Measurements from ENCODE around the gene HPRT1.

HPRT1 gene

DNA sequence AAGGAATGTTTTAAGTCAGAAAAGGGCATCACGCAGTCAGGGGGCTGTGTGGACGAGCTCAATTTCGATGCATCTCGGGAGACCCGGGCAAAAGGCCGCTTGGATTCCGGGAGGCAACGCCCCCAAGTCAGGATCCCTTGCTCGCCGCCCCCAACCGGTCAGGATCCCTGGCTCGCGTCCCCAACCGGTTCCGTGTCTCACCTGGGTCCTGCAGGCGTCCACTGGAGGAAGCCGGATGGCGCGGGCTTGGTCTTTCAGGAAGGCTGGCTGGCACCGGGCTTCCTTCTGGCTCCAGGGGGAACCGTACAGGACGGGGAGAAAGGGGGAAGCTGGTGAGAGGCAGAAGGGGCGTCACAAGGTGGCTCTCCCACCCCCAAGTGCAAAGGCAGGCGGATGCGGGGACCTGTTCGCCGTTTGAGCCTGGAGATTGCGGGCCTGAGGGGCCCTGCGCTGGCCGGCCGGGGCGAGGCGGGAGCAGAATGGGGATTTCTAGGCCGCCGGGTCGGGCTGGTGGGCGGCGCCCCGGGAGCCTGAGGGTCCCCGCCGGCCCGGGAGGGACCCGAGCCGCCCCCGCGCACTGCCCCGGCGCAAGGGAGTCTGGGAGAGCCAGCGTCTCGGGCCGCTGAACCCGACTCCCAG lies 84.7 kb downstream of the HPRT1 start:
- no peak for DNase-seq

DNA sequence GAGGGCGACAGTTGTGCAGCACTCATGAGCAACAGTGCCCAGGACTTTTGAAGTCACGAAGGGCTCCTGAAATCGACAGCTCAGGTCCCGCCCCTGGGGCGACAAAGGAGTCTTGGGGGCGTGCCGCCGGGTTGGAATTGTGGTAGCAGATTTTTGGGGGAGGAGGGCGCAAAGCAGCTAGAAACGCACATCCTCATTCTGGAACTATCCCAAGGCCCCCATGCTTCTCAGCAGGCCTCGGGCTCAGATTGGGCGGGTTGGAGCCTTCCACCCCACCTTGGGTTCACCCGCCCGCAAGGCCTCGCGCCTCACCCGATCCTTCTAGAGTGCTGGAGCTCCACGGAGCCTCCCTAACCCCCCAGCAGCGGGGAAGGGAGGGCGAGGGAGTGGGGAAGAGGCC lies 85.5 kb downstream of the HPRT1 start:
- DNase-seq, result no peak

DNA sequence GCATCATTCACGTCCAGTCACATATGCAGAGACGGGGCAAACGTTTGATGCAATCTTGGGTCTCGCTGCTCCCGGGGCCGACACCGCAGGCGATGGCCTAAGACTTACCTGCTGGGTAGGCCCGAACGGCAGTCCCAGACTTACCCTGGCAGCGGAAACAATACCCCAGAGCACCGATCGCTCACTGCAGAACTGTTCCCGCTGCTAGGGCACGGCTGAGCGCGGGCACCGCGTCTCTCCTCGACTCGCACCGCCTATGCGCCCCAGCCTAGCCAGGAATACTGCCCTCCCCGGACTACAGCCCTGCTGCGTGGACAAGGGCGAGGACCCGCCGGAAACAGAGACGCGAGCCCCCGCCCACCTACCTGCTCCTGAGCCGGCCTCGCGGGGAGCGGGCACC lies 86.2 kb downstream of the HPRT1 start:
- DNase-seq, result no peak

DNA sequence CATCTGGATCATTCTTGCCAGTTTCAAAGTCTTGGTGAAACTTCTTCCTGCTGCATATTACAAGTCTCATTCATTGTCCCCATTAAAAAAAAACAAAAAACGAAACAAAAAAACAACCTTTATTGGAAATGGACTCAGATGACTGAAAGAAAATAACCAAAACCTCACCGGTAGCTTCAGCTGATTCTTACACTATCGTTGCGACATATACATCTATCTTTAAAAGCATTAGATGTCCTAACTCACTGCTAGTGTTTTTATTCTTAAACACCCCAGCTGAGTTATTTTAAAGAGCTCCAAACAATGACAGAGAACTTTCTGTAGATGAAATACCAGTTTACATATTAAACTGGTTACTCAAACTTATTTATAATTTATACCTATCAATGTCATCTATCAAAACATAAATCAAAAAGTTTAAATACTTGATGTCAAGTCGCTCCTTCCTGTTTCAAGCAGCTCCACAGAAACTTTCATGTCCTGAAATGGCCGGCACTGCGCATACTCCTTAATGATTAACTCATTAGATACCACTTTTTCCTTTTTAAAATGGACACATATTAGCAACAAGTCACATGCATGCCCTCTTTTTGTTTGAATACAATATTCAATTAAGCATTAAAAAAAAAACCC lies 87.2 kb downstream of the HPRT1 start:
- DNase-seq, result no peak

DNA sequence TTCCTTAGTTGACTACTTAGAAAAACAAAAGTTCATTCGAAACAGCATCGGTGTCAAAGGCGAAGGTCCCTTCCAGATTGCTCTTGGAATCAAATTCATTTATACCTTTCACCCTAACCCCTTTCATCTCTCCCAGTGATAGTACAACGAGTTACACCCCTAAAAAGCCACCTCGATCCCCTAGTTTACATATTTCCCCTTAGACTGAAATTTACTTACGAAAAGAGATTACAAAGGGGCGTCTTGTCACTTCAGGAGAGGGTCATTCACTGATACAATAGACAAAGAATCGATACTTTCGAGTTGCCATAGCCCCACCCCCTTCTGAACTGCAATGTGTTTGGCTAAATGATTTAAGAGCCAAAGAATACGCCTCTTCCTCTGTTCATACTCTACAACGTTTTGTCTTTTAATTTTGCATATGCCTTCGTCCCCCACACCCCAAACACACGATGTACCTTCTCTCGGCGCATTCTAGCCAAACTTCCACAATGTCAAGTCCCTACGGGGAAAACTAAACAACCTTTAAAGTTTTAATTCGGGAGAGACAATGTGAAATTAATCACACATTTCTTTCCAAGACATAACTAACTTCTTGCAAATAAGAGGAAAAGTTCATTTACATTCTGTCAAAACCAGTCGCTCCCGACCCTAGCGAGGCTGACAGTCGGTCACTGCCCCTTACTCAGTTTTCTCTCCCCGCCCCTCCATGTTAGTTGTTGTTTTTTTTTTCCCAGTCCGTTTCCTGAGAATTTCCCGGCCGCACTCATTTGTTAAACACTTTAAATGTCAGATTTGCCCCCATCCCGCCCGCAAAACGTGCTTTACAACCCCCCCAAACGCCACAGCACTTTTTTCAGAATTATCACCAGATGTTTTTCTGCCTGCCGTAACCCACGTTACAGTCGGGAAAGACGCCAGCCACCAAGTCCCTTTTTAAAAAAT lies 88.6 kb downstream of the HPRT1 start:
- DNase-seq, result no peak
